ENCODE measurements around the gene STING1.
"Not testable (repeated sequence)": the region's sequence is repeated elsewhere in the genome, so short reads cannot be mapped to it uniquely, and the experiment has no call there.

The STING1 gene

GRCh38 chr5:139462586-139463276, 19.8 kb downstream of the STING1 start, which contains the start of gene ECSCR:
TSS of gene ECSCR (minus strand) at chr5:139462743. CDS start at chr5:139462670, 73 bp downstream.
- no peak for DNase-seq

DNA sequence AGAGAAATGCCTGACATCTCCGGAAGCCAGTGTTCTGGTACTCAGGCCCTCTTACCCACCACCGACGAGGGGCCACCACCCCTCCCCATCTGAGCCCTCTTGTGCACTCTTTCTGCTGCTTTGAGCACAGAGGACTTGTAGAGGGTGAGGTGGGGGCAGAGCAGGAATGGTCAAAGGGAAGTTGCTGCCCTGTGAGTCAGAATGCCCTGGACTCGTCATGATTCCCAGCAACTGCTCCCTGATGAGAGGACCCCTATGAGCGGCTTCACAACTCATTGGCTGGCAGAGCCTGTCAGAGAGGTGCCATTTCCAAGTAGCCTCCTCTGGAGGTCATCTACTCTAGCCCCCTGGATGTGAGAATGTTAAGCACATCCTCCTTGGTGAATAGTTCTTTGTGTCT, 20.9 kb downstream of the STING1 start:
- DNase-seq: no peak

DNA sequence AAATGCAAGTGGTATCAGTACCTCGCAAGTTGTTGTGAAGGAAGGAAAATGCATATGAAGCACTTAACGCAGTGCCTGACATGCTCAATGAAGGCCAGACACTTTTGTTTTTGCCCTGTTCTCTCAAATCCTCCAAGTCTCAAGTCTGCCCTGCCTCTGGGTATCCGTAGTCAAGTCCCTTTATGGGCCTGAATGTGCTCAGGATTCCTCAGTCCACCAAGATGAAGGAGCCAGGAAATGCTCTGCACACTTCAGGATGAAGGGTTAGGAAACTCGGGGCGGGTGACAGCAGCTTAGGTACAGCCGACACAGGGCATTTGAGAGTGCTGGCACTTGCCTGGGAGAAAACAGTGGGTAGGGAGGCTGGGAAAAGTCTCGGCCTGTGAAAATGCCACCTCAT, 21.4 kb downstream of the STING1 start:
- DNase-seq: no peak

DNA sequence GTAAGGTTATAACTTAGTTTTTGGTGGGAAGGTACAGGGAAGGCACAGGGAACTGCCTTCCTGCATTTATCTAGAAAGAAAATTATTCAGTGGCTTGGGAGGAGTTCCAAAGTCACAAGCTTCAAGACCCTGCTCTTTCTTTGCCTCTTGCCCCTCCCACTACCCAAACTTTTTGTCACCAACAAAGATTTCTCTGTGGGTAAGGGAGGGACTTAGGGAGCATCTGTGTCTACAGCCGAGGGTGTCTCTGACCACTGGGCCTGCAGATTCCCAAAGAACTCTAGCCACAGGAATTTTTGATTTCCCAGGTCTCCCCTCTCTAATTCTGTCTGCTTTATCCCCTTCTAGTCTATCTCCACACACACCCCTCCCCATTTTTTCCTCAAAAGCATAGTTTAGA, 22.1 kb downstream of the STING1 start:
- DNase-seq: no peak

GRCh38 chr5:139459451-139459934, 23.1 kb downstream of the STING1 start:
- peak; percentile 46 for DNase-seq

- DNase-seq: peak; percentile 86
These were observed 23.8 kb downstream of the STING1 start for GRCh38 chr5:139458580-139459407.

- DNase-seq: peak; percentile 38
These were observed 24.8 kb downstream of the STING1 start for GRCh38 chr5:139457653-139458306.

- DNase-seq: no peak
These were observed 25.3 kb downstream of the STING1 start for GRCh38 chr5:139457241-139457640.

DNA sequence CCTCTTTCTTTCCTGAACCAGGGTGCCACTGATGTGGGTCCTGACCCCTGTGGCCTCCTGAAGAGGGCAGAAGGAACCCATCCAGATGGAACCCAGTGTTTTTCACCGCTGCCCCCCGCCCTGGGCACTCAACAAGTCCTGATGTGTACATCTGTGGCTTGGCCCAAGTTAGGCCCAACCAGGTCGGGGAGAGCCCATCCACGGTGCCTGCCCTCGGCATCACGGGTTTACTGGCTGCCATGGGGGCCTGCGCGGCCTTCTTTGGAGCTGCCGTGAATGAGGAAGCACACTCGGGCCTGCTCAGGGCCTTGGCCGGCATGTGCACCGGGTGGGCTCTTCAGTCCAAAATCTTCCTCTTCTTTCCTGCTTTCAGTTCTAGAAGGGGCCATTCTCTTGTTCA, 25.8 kb downstream of the STING1 start:
- no peak for DNase-seq

DNA sequence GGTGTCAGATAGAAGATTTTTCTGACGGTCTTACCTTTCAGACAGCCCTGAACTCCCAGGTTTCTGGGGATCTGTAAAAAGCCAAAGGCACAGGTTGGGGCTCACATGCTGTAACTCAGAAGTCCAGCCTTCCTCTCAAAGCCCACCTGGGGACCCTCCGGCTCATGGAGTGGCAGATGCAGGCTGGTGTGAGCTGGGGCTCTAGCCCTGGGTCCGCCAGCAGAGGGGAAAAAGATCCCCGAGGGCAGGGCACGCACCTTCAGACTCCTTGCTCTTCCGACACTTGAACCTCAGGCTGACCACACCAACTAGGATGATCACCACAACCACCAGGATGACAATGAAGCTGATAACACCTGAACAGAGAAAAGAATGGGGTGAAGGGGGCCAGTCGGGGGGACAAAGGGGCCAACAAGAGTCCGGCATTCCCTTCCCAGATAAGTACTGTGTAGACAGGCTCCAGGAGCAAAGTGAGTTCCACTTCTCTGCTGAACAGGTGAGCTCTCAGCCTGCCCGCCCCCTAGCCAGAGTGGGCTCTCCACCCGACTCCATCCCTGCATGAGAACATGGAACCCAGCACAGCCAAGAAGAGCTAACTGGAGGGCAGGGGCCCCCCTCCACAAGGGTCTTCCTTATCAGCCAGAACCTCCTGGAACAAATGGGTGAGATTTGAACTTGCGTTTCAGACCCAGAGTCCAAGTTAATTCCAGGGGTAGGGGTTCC, 27.8 kb downstream of the STING1 start:
- no peak for DNase-seq

GRCh38 chr5:139453683-139454567, 28.6 kb downstream of the STING1 start:
- peak; percentile 37 for DNase-seq

GRCh38 chr5:139451878-139452660, 30.5 kb downstream of the STING1 start:
- no peak for DNase-seq

DNA sequence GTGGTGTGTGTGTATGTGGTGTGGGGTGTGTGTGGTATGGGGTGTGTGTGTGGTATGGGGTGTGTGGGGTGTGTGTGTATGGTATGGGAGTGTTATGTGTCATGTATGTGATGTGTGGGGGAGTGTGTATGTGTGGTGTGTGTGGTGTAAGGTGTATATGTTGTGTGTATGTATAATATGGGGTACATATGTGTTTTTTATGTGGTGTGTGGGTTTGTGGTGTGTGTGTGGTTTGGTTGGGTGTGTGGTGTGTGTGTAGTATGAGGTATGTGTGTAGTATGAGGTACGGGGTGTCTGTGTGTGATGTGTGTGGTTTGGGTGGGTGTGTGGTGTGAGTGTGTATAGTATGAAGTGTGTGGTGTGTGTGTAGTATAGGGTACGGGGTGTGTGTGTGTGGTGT, 31.4 kb downstream of the STING1 start:
- no peak for DNase-seq

- no peak for DNase-seq
These were observed 35.4 kb downstream of the STING1 start for GRCh38 chr5:139446956-139447779.

DNA sequence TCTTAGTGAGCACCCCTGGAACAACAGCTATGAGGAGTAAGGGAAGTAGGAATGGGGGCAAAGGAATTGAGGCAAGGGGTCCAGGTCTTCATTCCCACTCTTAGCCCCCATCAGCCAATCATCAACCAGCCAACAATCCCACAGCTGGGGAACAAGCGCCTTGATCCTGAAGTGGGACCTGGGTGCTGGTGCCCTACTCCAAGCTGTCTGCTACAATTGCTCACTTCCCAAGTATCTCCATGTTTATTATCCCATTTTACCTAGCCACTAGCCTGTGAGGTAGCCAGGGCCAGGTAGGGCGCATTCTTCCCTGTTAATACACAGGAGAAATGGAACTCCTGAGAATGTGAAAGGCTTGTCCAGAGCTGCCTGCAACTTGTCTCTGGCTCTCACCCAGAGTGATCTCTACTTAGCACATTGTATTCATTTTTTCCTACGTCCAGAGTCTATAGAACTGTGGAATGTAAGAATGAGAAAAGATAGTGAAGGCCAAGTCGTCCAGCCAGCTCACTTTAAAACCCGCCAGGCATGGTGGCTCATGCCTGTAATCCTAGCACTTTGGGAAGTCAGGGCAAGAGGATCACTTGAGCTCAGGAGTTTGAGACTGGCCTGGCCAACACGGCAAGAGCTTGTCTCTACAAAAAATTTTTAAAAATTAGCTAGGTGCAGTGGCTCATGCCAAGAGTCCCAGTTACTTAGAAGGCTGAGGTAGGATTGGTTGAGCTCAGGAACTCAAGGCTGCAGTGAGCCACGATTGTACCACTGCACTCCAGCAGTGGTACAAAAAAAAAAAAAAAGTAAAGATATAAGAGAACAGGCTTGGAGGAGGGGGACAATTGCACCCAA, 37.0 kb downstream of the STING1 start:
- DNase-seq: no peak

DNA sequence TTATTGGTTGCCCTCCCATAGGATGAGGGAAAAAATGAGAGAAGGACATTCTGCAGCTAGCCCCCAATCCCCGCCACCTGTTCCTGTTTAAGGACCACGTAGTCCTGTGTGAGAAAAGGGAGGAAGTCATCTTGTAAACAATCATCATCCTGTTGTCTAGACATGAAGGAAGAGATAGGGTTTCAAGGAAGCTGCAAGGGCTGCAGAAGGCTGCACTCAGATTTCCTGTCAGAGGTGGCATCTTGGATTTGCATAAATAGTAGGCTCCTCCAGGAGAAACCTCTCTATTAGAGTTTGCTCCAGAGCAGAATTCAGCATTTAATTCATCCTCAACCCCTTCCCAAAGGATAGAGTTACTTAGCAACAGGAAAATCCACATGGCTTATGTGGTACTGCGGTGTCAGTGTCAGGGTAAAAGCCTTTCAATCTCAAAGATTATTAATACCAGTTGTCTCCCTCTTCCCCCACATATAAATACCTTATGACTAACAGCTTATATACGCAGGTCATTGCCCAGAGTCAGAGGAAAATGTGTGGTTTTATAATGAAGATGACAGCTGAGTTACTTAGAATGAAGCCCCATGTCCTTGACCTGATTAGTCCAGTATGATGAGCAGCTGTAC, 38.6 kb downstream of the STING1 start:
- peak; percentile 60 for DNase-seq

DNA sequence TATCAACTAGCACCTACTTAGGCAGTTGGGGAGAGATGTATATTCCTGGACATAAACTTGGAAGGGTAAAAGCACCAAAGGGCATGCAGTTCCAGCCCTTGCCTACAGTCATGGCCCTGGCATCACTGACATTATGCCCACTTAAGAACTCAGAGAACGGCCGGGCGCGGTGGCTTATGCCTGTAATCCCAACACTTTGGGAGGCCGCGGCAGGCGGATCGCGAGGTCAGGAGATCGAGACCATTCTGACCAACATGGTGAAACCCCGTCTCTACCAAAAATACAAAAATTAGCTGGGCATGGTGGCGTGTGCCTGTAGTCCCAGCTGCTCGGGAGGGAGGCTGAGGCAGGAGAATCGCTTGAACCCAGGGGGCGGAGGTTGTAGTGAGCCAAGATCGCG, 42.1 kb downstream of the STING1 start:
- DNase-seq: not testable (repeated sequence)

Measured in CD4-positive, alpha-beta T cell treated with Interleukin-17A for 4 hours (primary cell).